Measurements from ENCODE around the gene CRYBA2. TPM values are rescaled to one million over a fixed set of nuclear protein-coding genes. Genes with fewer than 3 reads are reported as not detected.
A peak's percentile ranks its signal among the peaks of the same experiment; 100 is the strongest.

CRYBA2 gene, protein sequence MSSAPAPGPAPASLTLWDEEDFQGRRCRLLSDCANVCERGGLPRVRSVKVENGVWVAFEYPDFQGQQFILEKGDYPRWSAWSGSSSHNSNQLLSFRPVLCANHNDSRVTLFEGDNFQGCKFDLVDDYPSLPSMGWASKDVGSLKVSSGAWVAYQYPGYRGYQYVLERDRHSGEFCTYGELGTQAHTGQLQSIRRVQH
- not detected for polyA plus RNA-seq

DNA sequence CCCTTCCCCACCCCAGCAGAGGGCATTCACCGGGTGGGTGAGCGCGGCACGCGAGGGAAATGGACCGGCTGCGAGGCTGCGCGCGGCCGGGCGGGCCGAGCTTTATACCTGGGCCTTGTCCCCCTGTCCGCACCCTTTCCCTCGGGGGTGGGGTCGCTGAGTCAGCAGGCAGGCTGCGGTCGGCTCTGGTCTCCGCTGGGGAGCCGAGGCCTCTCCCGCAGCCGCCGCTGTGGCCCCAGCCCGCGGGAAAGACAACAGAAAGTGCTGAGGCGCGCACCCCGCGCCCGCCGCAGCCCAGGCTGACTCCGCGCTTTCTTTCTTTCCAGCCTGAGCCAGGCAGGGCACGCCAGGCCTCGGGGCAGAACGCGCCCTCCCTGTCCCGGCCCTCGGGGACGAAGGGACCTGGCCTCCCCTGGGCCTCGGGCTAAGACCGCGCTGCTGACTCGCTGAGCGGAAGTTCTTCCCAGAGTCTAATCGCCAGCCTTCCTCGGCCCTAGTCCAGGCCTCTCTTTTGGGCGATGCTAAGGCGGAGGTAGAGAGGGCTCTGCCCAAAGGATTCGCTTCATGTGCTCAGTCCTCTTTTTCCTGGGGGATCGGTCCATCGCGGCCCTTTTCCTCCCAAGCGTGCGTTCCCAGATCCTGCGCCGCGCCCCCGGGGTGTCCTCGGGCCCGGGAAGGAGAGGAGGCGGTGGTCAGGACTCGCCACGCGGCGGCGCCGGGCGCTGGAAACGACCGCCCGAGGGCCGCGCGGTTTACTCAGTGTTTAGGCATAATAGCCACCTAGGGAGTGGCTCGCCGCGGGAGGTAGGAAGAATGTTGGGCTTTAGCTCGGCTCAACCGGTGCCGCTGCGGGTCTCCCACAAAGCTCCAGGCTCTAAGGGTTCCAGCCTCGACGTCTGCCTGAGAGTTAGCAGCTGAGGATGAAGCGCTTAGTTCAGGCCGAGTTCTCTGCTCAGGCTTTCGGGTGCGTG lies at the start of gene CRYBA2:
TSS of gene CRYBA2 (minus strand) at position 78 of the 971 bp plus-strand sequence. CDS start 246 bp downstream, outside the sequence.
- Mint-ChIP-seq H3K27ac (peak within 1 kb of the TSS in 1 of 3 donors; percentile 71), H3K4me3 (peak within 1 kb of the TSS in 2 of 4 donors; percentile 24 to 47), H3K4me1 (peaks cover 0 to 11% (median 7%) of the 10 kb centered on the region in 3 donors), H3K27me3 (peaks cover 76% of the 10 kb centered on the region), H3K9me3 (no peaks in the 10 kb centered on the region), H3K36me3 (peaks cover 2% of the 10 kb centered on the region)

DNA sequence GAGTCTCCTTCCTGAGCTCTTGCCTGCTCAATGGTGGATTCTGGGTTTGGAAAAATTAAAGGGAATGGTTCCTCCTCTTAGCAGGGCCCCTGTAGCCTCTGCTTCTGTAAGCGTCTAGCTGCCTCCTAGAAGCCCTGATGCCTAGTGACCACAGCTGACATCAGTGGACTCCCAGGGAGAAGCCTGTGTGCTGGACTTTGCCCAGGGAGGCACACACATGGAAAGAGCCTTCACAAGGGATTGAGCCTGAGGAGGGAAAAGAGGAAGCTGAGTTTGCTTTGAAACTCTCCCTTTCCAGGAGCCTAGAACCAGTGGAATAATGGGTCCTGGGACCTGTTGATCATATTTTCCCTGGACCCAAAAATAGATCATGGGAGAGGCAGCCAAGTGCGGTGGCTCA lies 49.5 kb upstream of the CRYBA2 start:
- Mint-ChIP-seq H3K9me3 (peaks cover 0 to 3% (median 0%) of the 10 kb centered on the region in 3 donors), H3K27me3 (peaks cover 31% of the 10 kb centered on the region), H3K4me3 (no peak overlapping the region), H3K4me1 (peaks cover 4 to 8% (median 6%) of the 10 kb centered on the region in 3 donors), H3K36me3 (peaks cover 2% of the 10 kb centered on the region), H3K27ac (no peak overlapping the region)

DNA sequence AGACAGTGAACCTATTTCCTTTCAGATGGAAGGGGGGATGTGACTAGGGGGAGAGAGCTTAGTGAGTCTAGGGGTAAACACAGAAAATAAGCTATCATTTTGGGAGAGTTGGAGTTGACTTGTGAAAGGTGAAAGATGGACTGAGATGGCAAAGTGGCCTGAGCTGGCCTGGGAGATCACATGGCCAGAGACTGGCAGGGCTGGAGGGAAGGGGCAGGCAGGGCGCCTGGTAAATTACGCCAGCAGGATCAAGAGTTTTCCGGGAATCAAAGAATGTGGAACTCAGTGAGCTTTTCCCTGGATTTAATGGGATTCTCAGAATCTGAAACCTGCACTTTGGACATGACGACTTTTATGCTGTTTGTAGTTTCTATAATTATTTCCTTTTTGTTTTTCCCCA lies 48.9 kb upstream of the CRYBA2 start:
- Mint-ChIP-seq H3K4me1 (peaks cover 4 to 8% (median 6%) of the 10 kb centered on the region in 3 donors), H3K9me3 (peaks cover 0 to 3% (median 0%) of the 10 kb centered on the region in 3 donors)

DNA sequence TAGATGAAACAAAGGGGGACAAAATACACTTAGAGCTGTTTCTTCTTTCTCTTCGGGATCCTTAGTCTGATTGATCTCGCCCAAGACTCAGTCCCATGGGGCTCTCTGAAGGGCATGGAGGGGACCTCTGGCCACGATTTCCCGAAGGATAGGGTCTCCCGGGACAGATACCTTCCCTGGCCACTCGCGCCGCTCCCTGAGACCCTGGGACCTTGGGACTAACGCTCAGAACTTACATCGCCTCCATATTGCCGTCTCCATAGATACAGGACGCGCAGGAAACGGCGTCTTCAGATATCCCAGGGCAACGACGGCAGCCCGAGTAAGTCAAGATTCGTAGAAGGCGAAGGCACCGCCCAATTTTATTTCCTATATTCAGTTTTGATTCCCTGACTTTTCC lies 48.0 kb upstream of the CRYBA2 start, which contains the start of gene CFAP65:
TSS of gene CFAP65 (minus strand) at position 265 of the 400 bp plus-strand sequence. CDS start 2,468 bp downstream, outside the sequence.
- peaks cover 31% of the 10 kb centered on the region for H3K27me3 Mint-ChIP-seq
- peaks cover 4 to 8% (median 6%) of the 10 kb centered on the region in 3 donors for H3K4me1 Mint-ChIP-seq
- H3K4me3 Mint-ChIP-seq = peak within 1 kb of the TSS; percentile 60 to 74 (median 66)
- H3K36me3 Mint-ChIP-seq = peaks cover 2% of the 10 kb centered on the region
- H3K27ac Mint-ChIP-seq = peak within 1 kb of the TSS in 1 of 3 donors; percentile 55
- peaks cover 0 to 3% (median 0%) of the 10 kb centered on the region in 3 donors for H3K9me3 Mint-ChIP-seq

More for the DNA sequence above, 48.9 kb upstream of the CRYBA2 start:
- Mint-ChIP-seq H3K36me3 (peaks cover 2% of the 10 kb centered on the region), H3K4me3 (no peak overlapping the region), H3K27ac (no peak overlapping the region), H3K27me3 (peaks cover 31% of the 10 kb centered on the region)

- Mint-ChIP-seq H3K27ac (no peak overlapping the region), H3K4me1 (peaks cover 4 to 8% (median 6%) of the 10 kb centered on the region in 3 donors), H3K9me3 (peaks cover 0 to 5% (median 0%) of the 10 kb centered on the region in 3 donors), H3K27me3 (peaks cover 31% of the 10 kb centered on the region), H3K36me3 (peaks cover 2% of the 10 kb centered on the region), H3K4me3 (no peak overlapping the region)
Measured at GRCh38 chr2:219038600-219038999, 45.4 kb upstream of the CRYBA2 start.

DNA sequence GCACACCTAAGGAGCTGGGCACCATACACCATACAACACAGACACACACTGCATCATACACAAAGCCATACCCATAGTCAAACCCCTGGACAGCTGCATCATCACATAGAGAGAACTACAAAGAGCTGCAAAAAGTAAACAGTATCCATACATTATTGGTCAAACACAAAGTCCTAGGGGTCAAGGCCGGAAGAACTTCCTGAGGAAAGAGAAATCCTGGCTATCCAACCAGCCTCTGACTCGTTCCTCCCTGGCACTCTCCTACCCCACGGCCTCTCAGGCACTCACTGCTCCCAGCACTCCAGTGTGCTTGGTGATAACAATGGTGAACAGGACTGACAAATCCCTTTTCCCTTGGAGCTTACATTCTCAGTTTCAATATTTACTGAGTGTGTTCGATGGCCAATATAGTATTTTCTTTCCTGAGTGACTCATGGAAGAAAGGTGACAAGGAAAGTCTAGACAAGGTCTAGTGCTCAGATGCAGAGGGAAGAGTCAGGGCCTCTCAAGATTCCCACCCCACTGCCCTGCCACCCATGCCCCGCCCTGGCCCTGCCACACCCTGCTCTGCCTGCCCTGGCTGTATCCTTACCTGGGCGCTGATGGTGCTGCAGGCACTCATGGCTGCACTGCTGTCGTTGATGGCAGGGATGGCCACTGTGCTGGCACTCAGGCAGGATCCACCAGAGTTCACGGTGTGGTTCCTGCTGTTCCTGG lies 44.7 kb upstream of the CRYBA2 start:
- Mint-ChIP-seq H3K27me3 (peaks cover 28% of the 10 kb centered on the region), H3K4me1 (peaks cover 4 to 8% (median 6%) of the 10 kb centered on the region in 3 donors), H3K36me3 (peaks cover 2% of the 10 kb centered on the region), H3K27ac (no peak overlapping the region), H3K9me3 (peaks cover 0 to 5% (median 0%) of the 10 kb centered on the region in 3 donors), H3K4me3 (no peak overlapping the region)

GRCh38 chr2:219035942-219036341 lies 42.7 kb upstream of the CRYBA2 start:
- Mint-ChIP-seq H3K27me3 (peaks cover 15% of the 10 kb centered on the region), H3K27ac (no peak overlapping the region), H3K4me3 (no peak overlapping the region), H3K4me1 (no peaks in the 10 kb centered on the region), H3K36me3 (peaks cover 2% of the 10 kb centered on the region), H3K9me3 (peaks cover 0 to 5% (median 0%) of the 10 kb centered on the region in 3 donors)

GRCh38 chr2:219034823-219035222 lies 41.6 kb upstream of the CRYBA2 start:
- Mint-ChIP-seq H3K36me3 (peaks cover 2% of the 10 kb centered on the region), H3K4me3 (no peak overlapping the region), H3K4me1 (no peaks in the 10 kb centered on the region), H3K27me3 (peaks cover 10% of the 10 kb centered on the region), H3K9me3 (peaks cover 0 to 5% (median 0%) of the 10 kb centered on the region in 3 donors), H3K27ac (no peak overlapping the region)

DNA sequence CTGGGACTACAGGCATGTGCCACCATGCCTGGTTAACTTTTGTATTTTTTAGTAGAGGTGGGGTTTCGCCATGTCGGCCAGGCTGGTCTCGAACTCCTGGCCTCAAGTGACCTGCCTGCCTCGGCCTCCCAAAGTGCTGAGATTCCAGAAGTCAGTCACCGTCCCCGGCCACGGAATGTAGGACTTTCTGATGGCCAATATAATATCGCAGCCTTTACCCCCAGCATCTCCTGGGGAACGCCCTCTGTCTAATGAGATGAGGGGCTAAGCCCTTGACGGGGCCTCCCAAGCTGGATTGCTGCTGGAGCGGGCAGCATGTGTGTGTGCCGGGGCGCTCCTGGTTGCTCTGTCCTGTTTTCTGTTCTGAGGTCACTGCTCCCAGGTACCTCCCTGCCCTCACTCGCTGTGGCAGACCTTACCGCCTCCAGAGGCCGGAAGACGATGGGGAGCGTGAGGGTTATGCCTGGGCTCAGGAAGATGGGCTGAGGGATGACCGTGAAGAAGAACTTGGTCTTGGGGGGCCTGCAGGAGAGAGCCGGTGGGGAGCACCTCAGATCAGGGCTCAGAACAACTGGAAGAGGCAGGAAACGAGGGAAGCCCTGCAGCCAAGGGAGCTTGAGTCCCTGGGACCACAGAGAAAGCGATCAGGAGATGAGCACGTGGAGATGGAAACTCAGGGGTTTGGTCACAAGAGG lies 39.0 kb upstream of the CRYBA2 start:
- Mint-ChIP-seq H3K4me1 (no peaks in the 10 kb centered on the region), H3K36me3 (no peaks in the 10 kb centered on the region), H3K9me3 (peaks cover 0 to 2% (median 0%) of the 10 kb centered on the region in 3 donors), H3K27ac (no peak overlapping the region), H3K4me3 (no peak overlapping the region), H3K27me3 (peaks cover 8% of the 10 kb centered on the region)

DNA sequence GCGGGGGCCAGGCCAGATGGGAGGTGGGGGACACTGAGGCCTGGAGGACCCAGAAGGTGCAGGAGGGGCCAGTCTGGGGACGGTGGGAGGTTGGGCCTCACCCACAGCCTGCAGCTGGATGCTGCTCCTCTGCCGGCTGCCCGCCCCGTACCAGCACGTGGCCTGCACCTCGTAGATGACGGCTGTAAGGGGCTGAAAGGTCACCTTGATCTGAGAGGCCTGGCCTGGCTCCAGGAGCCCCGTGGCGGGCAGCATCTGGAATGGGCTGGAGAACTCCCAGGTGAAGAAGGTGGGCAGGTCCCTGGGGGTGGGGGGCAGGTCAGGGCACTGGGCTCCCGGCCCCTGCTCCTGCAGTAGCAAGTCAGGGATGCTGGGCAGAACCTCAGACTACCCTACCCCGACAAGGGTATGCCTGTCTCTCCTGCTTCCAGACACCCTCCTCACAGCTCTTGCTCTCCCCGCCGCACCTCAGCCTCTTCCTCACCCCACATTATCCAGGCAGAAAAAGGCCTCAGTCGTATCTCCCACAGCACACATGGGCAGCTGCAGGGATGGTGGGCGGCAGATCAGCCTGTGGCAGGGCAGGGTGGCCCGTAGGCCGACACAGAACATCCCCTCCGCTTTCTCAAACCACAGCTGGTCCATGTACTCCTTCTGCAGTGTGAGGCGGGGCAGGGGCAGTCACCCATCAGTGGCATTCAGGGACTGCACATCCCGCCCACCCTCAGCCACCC lies 38.0 kb upstream of the CRYBA2 start:
- H3K27me3 Mint-ChIP-seq = peaks cover 8% of the 10 kb centered on the region
- H3K9me3 Mint-ChIP-seq = peaks cover 0 to 2% (median 0%) of the 10 kb centered on the region in 3 donors
- no peaks in the 10 kb centered on the region for H3K36me3 Mint-ChIP-seq
- H3K27ac Mint-ChIP-seq = no peak overlapping the region
- no peaks in the 10 kb centered on the region for H3K4me1 Mint-ChIP-seq
- H3K4me3 Mint-ChIP-seq = no peak overlapping the region

GRCh38 chr2:219030177-219030940 lies 37.1 kb upstream of the CRYBA2 start:
- H3K4me3 Mint-ChIP-seq = no peak overlapping the region
- H3K27me3 Mint-ChIP-seq = peaks cover 8% of the 10 kb centered on the region
- H3K4me1 Mint-ChIP-seq = no peaks in the 10 kb centered on the region
- no peaks in the 10 kb centered on the region for H3K9me3 Mint-ChIP-seq
- H3K36me3 Mint-ChIP-seq = no peaks in the 10 kb centered on the region
- H3K27ac Mint-ChIP-seq = no peak overlapping the region

DNA sequence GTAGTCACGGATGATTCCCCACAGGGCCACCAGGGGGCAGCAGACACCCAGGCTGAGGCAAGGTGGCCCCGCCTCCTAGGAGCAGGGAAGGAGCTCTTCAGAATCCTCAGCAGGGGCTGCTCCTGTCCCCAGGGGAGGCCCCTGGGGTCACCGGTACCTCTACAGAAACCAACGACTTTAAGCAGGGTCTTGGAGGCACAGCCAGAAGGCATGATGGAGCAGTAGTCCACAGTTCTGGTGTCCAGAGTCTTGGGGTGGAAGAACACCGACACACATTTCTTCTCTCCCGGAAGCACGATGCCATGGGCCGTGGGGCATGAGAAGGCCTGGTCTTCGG lies 36.6 kb upstream of the CRYBA2 start:
- Mint-ChIP-seq H3K27ac (no peak overlapping the region), H3K27me3 (peaks cover 8% of the 10 kb centered on the region), H3K4me1 (no peaks in the 10 kb centered on the region), H3K4me3 (no peak overlapping the region), H3K9me3 (no peaks in the 10 kb centered on the region), H3K36me3 (no peaks in the 10 kb centered on the region)

All from IgD-negative memory B cell (primary cell).